ENCODE data around the gene GLRA1. TPM values are rescaled to one million over a fixed set of nuclear protein-coding genes. Genes with fewer than 3 reads are reported as not detected.
"Not testable (repeated sequence)": the region's sequence is repeated elsewhere in the genome, so short reads cannot be mapped to it uniquely, and the experiment has no call there.

Gene GLRA1
- total and polyA plus RNA-seq, 5 experiments from 2014 or later: not detected

- POLR2A ChIA-PET: no interaction called here
- Mint-ChIP-seq H3K27ac (no peak overlapping the region), H3K4me3 (no peak overlapping the region), H3K27me3 (peaks cover 1 to 12% (median 11%) of the 10 kb centered on the region in 5 donors), H3K36me3 (peaks cover 0 to 4% (median 0%) of the 10 kb centered on the region in 3 donors), H3K4me1 (no peaks in the 10 kb centered on the region), H3K9me3 (peaks cover 0 to 1% (median 0%) of the 10 kb centered on the region in 9 donors)
- DNase-seq: no peak
- ATAC-seq: no peak
Measured at GRCh38 chr5:151896031-151896691, 28.5 kb downstream of the GLRA1 start.

GRCh38 chr5:151895660-151896030 lies 29.0 kb downstream of the GLRA1 start:
- Mint-ChIP-seq H3K4me3 (no peak overlapping the region), H3K27me3 (peaks cover 1 to 11% (median 10%) of the 10 kb centered on the region in 5 donors), H3K9me3 (peaks cover 0 to 1% (median 0%) of the 10 kb centered on the region in 9 donors), H3K36me3 (peaks cover 0 to 4% (median 0%) of the 10 kb centered on the region in 3 donors), H3K27ac (no peak overlapping the region), H3K4me1 (no peaks in the 10 kb centered on the region)
- DNase-seq (no peak), ATAC-seq (no peak)
- POLR2A ChIA-PET: no interaction called here

DNA sequence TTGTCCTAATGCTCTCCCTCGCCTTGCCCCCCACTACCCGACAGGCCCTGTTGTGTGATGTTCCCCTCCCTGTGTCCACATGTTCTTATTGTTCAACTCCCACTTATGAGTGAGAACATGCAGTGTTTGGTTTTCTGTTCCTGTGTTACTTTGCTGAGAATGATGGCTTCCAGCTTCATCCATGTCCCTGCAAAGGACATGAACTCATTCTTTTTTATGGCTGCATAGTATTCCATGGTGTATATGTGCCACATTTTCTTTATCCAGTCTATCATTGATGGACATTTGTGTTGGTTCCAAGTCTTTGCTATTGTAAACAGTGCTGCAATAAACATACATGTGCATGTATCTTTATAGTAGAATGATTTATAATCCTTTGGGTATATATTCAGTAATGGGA lies 31.2 kb downstream of the GLRA1 start:
- H3K36me3 Mint-ChIP-seq, DNase-seq, H3K9me3 Mint-ChIP-seq, H3K4me1 Mint-ChIP-seq, H3K27ac Mint-ChIP-seq, H3K4me3 Mint-ChIP-seq, POLR2A ChIA-PET, ATAC-seq, H3K27me3 Mint-ChIP-seq: not testable (repeated sequence)

DNA sequence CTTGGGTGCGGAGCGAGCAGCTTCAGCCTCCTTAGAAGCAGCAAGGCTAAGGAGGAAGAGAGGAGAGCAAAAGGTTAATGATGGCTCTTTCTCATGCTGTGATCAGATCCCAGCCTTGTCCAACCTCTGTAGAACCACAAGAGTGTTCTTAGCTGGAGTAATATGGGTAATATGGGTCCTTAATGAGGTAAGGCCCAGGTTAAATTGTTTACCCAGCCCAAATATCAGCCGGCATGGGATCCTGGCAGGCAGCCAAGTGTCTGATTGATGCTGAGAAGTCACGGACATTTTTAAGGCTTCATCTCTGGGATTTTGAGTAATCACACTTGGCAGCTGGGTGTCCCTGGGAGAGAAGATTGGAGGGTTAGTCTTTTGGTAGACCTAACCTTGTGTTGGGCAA lies 32.3 kb downstream of the GLRA1 start:
- POLR2A ChIA-PET: no interaction called here
- H3K9me3 Mint-ChIP-seq: no peaks in the 10 kb centered on the region
- ATAC-seq: no peak
- H3K36me3 Mint-ChIP-seq: no peaks in the 10 kb centered on the region
- no peaks in the 10 kb centered on the region for H3K4me1 Mint-ChIP-seq
- no peak overlapping the region for H3K4me3 Mint-ChIP-seq
- DNase-seq: no peak
- H3K27ac Mint-ChIP-seq: no peak overlapping the region
- H3K27me3 Mint-ChIP-seq: peaks cover 0 to 1% (median 0%) of the 10 kb centered on the region in 5 donors

- DNase-seq (no peak), ATAC-seq (no peak)
- peaks cover 0 to 3% (median 0%) of the 10 kb centered on the region in 4 donors for H3K4me1 Mint-ChIP-seq
- POLR2A ChIA-PET: no interaction called here
- no peak overlapping the region for H3K27ac Mint-ChIP-seq
- H3K36me3 Mint-ChIP-seq: no peaks in the 10 kb centered on the region
- peaks cover 0 to 4% (median 0%) of the 10 kb centered on the region in 5 donors for H3K27me3 Mint-ChIP-seq
- H3K9me3 Mint-ChIP-seq: no peaks in the 10 kb centered on the region
- no peak overlapping the region for H3K4me3 Mint-ChIP-seq
Measured at GRCh38 chr5:151890299-151890698, 34.4 kb downstream of the GLRA1 start.

DNA sequence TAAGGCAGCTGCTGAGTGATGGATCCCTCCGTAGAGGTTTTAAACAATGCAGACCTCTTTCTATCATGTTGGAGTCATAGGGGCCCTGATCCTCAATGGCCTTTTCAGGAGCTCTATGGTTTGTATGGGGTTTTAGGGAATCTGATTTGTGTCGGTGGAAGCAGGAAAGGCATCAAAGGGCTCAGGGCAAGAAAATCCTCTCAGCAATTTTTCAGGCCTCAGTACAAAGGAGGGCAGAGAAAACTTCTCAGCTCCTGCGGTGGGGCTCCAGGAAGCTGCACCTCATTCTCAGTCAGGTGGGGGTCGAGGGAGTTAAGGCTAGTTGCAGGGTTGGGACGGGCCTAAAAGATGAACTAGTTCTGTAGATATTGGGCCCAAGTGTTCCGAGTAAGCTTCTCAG lies 35.0 kb downstream of the GLRA1 start:
- Mint-ChIP-seq H3K27ac (no peak overlapping the region), H3K27me3 (peaks cover 0 to 4% (median 0%) of the 10 kb centered on the region in 5 donors)
- no peak for ATAC-seq

DNA sequence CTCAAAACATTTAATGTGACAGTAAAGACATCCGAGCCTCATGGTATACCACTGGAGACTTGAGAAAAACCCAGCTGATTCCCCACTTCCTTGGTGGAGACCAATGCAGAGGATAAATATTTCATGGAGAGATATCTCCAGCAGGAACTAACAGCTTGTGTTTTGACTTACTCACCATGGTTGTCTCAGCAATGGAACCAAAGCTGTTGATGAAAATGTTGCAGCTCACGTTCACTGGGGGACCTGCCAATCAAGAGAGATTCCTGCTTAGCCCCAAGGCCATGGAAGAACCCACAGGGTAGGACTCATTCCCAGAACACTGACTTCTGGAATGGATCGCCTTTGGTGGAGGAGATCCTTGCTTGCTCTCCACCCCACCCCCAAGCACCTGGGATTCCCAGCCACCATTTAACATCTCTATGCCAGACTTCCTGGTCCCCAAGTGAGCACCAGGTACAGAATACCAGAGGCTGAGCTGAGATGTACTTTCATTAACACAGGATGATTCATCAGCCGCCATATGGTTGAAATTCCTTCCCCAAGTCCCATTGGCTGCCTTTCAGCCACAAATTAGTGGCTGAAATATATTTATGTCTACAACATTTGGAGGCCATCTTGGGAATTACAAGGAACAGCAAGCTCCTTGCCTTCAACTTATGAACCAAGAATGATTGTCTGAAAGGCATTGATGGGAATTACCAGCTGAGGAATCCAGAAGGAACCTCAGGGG lies 37.9 kb downstream of the GLRA1 start:
- DNase-seq (no peak), ATAC-seq (no peak)
- no peaks in the 10 kb centered on the region for H3K9me3 Mint-ChIP-seq
- H3K4me3 Mint-ChIP-seq: no peak overlapping the region
- no peak overlapping the region for H3K27ac Mint-ChIP-seq
- peaks cover 0 to 3% (median 0%) of the 10 kb centered on the region in 4 donors for H3K4me1 Mint-ChIP-seq
- POLR2A ChIA-PET: no interaction called here
- H3K36me3 Mint-ChIP-seq: no peaks in the 10 kb centered on the region
- H3K27me3 Mint-ChIP-seq: peaks cover 0 to 4% (median 2%) of the 10 kb centered on the region in 5 donors

More for the DNA sequence above, 35.0 kb downstream of the GLRA1 start:
- Mint-ChIP-seq H3K36me3 (no peaks in the 10 kb centered on the region), H3K4me3 (no peak overlapping the region), H3K9me3 (no peaks in the 10 kb centered on the region), H3K4me1 (peaks cover 0 to 3% (median 0%) of the 10 kb centered on the region in 4 donors)
- no peak for DNase-seq
- POLR2A ChIA-PET: no interaction called here

DNA sequence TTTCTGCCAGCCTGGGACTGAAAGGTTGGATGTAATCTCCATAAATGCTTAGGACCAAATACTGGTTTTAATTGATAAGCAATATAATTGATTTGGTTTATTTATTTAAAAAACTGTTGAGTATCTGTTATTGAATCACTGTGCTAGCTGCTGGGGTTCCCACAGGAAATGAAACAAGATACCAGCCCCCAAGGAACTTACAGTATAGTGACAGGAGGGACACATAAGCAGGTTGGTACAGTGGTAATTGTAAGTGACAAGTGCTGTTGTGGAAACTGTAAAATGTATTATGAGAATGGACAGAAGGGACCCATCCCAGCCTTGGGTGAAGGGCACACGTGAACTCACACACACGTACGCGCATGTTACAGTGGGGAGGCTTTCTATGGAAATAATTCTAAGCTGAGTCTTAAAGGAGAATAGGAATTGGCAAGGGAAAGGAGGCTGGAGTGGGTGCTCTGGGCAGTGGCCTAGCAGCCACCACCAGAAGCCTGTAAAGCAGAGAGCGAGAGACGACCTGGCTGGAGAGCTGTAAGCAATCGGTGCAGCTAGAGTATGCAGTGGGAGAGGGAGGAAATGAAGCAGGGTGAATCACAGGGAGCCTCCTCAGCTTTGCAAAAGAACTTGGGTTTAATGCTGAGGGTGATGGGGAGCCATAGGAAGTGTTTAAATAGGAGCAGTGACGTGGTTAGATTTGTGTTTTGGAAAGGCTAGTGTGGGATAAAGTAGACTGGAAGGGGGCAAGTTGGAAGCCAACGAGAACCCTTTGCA lies 39.3 kb downstream of the GLRA1 start:
- H3K9me3 Mint-ChIP-seq: no peaks in the 10 kb centered on the region
- H3K27me3 Mint-ChIP-seq: peaks cover 0 to 4% (median 2%) of the 10 kb centered on the region in 5 donors
- ATAC-seq: no peak
- POLR2A ChIA-PET: no interaction called here
- no peaks in the 10 kb centered on the region for H3K36me3 Mint-ChIP-seq
- no peak overlapping the region for H3K4me3 Mint-ChIP-seq
- DNase-seq: no peak
- H3K27ac Mint-ChIP-seq: no peak overlapping the region
- H3K4me1 Mint-ChIP-seq: peaks cover 0 to 3% (median 0%) of the 10 kb centered on the region in 4 donors

DNA sequence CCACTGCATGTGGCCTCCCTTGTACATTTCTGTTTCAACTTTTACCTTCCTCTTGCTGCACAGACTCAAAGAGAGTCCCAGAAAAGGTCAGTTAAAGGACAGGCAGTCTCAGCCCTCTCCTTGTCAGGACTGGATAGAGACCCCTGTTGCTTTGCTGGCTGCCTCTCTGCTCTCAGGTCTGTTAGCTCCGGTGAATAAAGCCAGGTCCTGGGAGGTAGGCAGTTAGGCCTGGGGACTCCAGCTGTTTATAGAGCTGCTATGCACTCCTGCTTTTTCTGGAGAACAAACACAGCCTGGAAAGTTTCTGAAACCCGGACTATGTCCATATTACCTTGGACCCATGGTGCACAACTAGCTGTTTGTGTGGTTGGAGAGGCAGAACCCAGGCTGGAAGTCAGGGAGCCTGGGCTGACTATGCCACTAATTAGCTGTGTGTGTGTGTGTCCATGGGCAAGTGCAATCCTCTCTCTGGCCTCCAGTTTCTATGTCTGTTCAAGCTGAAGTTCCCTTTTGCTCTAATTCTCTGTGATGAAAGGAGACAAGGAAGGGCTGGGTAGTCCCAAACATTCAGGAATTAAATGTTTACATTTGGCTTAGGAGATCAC lies 42.9 kb downstream of the GLRA1 start:
- H3K36me3 Mint-ChIP-seq: peaks cover 3 to 12% (median 3%) of the 10 kb centered on the region in 3 donors
- no peak overlapping the region for H3K4me3 Mint-ChIP-seq
- no peak overlapping the region for H3K27ac Mint-ChIP-seq
- H3K4me1 Mint-ChIP-seq: peaks cover 0 to 3% (median 0%) of the 10 kb centered on the region in 4 donors
- H3K9me3 Mint-ChIP-seq: peaks cover 0 to 16% (median 9%) of the 10 kb centered on the region in 9 donors
- POLR2A ChIA-PET: interaction anchor here (1.1 kb wide), 1 partner anchor 205 kb away, joined by 5 read pairs; no protein-coding TSS in a partner anchor
- DNase-seq (no peak), ATAC-seq (no peak)
- peaks cover 0 to 8% (median 3%) of the 10 kb centered on the region in 5 donors for H3K27me3 Mint-ChIP-seq

DNA sequence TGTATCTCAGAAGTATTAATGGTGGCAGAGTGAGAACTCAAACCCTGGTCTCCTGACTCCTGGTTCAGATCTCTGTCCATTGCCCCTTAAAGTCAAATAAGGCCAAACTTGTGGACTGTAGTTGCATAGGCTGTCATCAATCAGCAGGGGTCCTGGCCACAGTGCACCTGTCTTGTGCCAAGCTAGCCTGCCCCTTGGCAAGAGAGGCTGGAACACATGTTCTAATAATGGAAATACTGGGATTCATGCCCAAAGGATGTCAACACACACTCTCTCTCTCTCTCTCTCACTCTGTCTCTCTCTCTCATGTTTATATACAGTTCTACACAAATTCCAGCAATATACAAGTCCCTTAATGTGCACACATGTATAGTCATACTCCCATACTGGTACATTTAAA lies 44.3 kb downstream of the GLRA1 start:
- Mint-ChIP-seq H3K4me3 (no peak overlapping the region), H3K27ac (no peak overlapping the region)
- POLR2A ChIA-PET: no interaction called here

DNA sequence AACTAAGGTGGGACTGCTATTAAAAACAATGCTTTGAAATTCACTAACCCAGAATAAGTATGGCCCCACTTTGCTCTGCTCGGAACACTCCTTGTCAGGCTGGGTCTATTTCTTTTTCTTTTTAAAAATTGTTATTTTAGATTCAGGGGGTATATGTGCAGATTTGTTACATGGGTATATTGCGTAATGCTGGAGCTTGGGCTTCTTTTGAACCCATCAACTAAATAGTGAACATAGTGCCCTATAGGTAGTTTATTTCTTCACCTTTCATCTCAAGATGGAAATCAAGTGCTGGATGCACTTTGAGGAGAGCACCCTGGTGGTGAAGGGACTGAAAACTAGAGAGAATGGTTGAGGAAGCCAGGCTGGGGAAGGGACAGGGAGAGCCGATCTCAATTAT lies 51.0 kb downstream of the GLRA1 start:
- no peak overlapping the region for H3K27ac Mint-ChIP-seq
- peaks cover 0 to 29% (median 13%) of the 10 kb centered on the region in 9 donors for H3K9me3 Mint-ChIP-seq
- POLR2A ChIA-PET: no interaction called here
- peaks cover 0 to 3% (median 0%) of the 10 kb centered on the region in 5 donors for H3K27me3 Mint-ChIP-seq
- H3K4me3 Mint-ChIP-seq: no peak overlapping the region
- DNase-seq (no peak), ATAC-seq (no peak)
- H3K36me3 Mint-ChIP-seq: peaks cover 3 to 17% (median 3%) of the 10 kb centered on the region in 3 donors
- H3K4me1 Mint-ChIP-seq: peaks cover 0 to 2% (median 0%) of the 10 kb centered on the region in 4 donors

More for the DNA sequence above, 44.3 kb downstream of the GLRA1 start:
- peaks cover 3 to 12% (median 3%) of the 10 kb centered on the region in 3 donors for H3K36me3 Mint-ChIP-seq
- DNase-seq (no peak), ATAC-seq (no peak)
- H3K9me3 Mint-ChIP-seq: peaks cover 0 to 23% (median 9%) of the 10 kb centered on the region in 9 donors
- peaks cover 0 to 4% (median 3%) of the 10 kb centered on the region in 5 donors for H3K27me3 Mint-ChIP-seq
- no peaks in the 10 kb centered on the region for H3K4me1 Mint-ChIP-seq

GRCh38 chr5:151872701-151873100 lies 52.0 kb downstream of the GLRA1 start:
- Mint-ChIP-seq H3K27ac (no peak overlapping the region), H3K4me1 (peaks cover 0 to 4% (median 0%) of the 10 kb centered on the region in 4 donors), H3K9me3 (peaks cover 0 to 23% (median 8%) of the 10 kb centered on the region in 9 donors), H3K4me3 (no peak overlapping the region), H3K36me3 (peaks cover 0 to 12% (median 3%) of the 10 kb centered on the region in 3 donors), H3K27me3 (peaks cover 0 to under 1% (median 0%) of the 10 kb centered on the region in 5 donors)
- POLR2A ChIA-PET: no interaction called here
- ATAC-seq: no peak
- no peak for DNase-seq

All from naive thymus-derived CD8-positive, alpha-beta T cell (primary cell).